B cell (primary cell): ENCODE measurements around the gene TFF3. TPM values are rescaled to one million over a fixed set of nuclear protein-coding genes. Genes with fewer than 3 reads are reported as not detected.

Experiments
- ATAC-seq: fragments of 200-7000 bp; cut with Tn5 transposase; one replicate; pipeline ENCODE4 v1.10.0; 2021; ENCODE audit warnings: low read depth, mild to moderate bottlenecking, moderate number of reproducible peaks, moderate library complexity
- CTCF ChIA-PET: fragments of 350-600 bp; sonication (Branson Sonifier 250); formaldehyde crosslinking; loops from one replicate; lab custom pipeline; 2021; ENCODE audit warnings: antibody characterized with exemption, inconsistent platforms; lab: Charles Lee
- POLR2A ChIA-PET: fragments of 350-600 bp; sonication (Branson Sonifier 250); formaldehyde crosslinking; loops from one replicate; lab custom pipeline; 2021; ENCODE audit warnings: antibody characterized with exemption; lab: Charles Lee
- DNase-seq: peaks from one replicate; pipeline ENCODE4 v3.0.0; 2013
- H2AFZ ChIP-seq: 2 replicates; pipeline ENCODE4 v1.6.1; 2012; ENCODE audit warnings: mild to moderate bottlenecking, low read depth, low read length; ENCODE audit not compliant: insufficient read depth, poor library complexity, severe bottlenecking
- H3K27ac ChIP-seq, 2 donors: 1 replicate in 1 of 2; 2 replicates in 1 of 2; pipeline ENCODE4 v1.5.1; 2012 to 2013; ENCODE audit warnings: low read length in 2 of 2, mild to moderate bottlenecking in 2 of 2, moderate library complexity in 1 of 2
- H3K27me3 ChIP-seq, 4 experiments: fragments of 200-600 bp in 1 of 4; sonication (generic) in 1 of 4; replicated peaks in 1 of 4; 1 replicate in 2 of 4; 2 replicates in 2 of 4; pipeline versions ENCODE4 v1.6.1 to v1.7.0; 2013 to 2016; ENCODE audit warnings: low read length in 3 of 4, mild to moderate bottlenecking in 2 of 4, mixed read lengths in 1 of 4, moderate library complexity in 1 of 4; ENCODE audit not compliant: insufficient read depth in 4 of 4, control insufficient read depth in 3 of 4; ENCODE audit errors: control extremely low read depth in 1 of 4
- H3K36me3 ChIP-seq, 2 experiments: replicated peaks in 1 of 2; 1 replicate in 1 of 2; 2 replicates in 1 of 2; pipeline versions ENCODE4 v1.6.1 to v1.7.1; 2013; ENCODE audit warnings: low read length in 1 of 2; ENCODE audit not compliant: insufficient read depth in 2 of 2, control insufficient read depth in 1 of 2; ENCODE audit errors: control extremely low read depth in 1 of 2, extremely low read depth in 1 of 2
- H3K4me1 ChIP-seq, 2 donors: fragments of 200-600 bp in 1 of 2; sonication (generic) in 1 of 2; 1 replicate in 1 of 2; 2 replicates in 1 of 2; pipeline versions ENCODE4 v1.5.1 to v1.6.1; 2013 to 2017; ENCODE audit warnings: low read length in 2 of 2; ENCODE audit not compliant: control insufficient read depth in 2 of 2, insufficient read depth in 2 of 2
- H3K4me2 ChIP-seq: replicated peaks from 2 replicates; pipeline ENCODE3; 2012; ENCODE audit warnings: mild to moderate bottlenecking, low read depth, low read length; ENCODE audit not compliant: poor library complexity, severe bottlenecking
- H3K4me3 ChIP-seq, 5 experiments: fragments of 200-600 bp in 1 of 5; sonication (generic) in 1 of 5; 1 replicate in 3 of 5; 2 replicates in 2 of 5; pipeline versions ENCODE4 v1.5.1 to v1.7.0; 2011 to 2016; ENCODE audit warnings: low read length in 4 of 5, mild to moderate bottlenecking in 4 of 5, low read depth in 2 of 5, control low read depth in 1 of 5, moderate library complexity in 1 of 5; ENCODE audit not compliant: insufficient read depth in 1 of 5; ENCODE audit errors: control extremely low read depth in 1 of 5, extremely low read depth in 1 of 5
- H3K79me2 ChIP-seq: fragments of 200-600 bp; sonication (generic); one replicate; pipeline ENCODE4 v1.6.0; 2016; ENCODE audit warnings: low read length; ENCODE audit not compliant: control insufficient read depth, insufficient read depth
- H3K9ac ChIP-seq: fragments of 200-600 bp; sonication (generic); 2 replicates; pipeline ENCODE4 v1.6.1; 2017; ENCODE audit warnings: mild to moderate bottlenecking, low read length, moderate library complexity
- H3K9me3 ChIP-seq, 3 donors: one replicate each; pipeline versions ENCODE4 v1.6.1 to v1.7.1; 2013; ENCODE audit warnings: low read length in 2 of 3; ENCODE audit not compliant: control insufficient read depth in 2 of 3, insufficient read depth in 1 of 3; ENCODE audit errors: control extremely low read depth in 1 of 3
- H4K20me1 ChIP-seq: 2 replicates; pipeline ENCODE4 v1.6.0; 2012; ENCODE audit warnings: mild to moderate bottlenecking, low read length; ENCODE audit not compliant: insufficient read depth, control insufficient read depth, poor library complexity, severe bottlenecking
- H3K27ac Mint-ChIP-seq: one replicate; pipeline ENCODE4 v1.8.0; 2021; ENCODE audit warnings: mixed read lengths
- H3K27me3 Mint-ChIP-seq: one replicate; pipeline ENCODE4 v1.8.0; 2021; ENCODE audit warnings: mixed read lengths
- H3K4me1 Mint-ChIP-seq: one replicate; pipeline ENCODE4 v1.8.0; 2021; ENCODE audit warnings: mixed read lengths
- H3K4me3 Mint-ChIP-seq: one replicate; pipeline ENCODE4 v1.8.0; 2021; ENCODE audit warnings: mixed read lengths
- H3K9me3 Mint-ChIP-seq: one replicate; pipeline ENCODE4 v1.8.0; 2022; ENCODE audit warnings: mixed read lengths; ENCODE audit not compliant: insufficient read depth
- EZH2 ChIP-seq: IDR thresholded peaks from 2 replicates; pipeline ENCODE4 v1.6.1; 2012; ENCODE audit warnings: borderline replicate concordance, low read depth, mild to moderate bottlenecking, moderate library complexity, low read length; ENCODE audit not compliant: insufficient read depth, poor library complexity, severe bottlenecking
- WGBS: methylation state at CpG from one replicate; pipeline ENCODE4 v1.1.5; 2013; ENCODE audit warnings: missing lambda C conversion rate; ENCODE audit not compliant: insufficient coverage; 5-methylcytosine and 5-hydroxymethylcytosine counted together
- intact Hi-C: fragments of 100-400 bp; cut with micrococcal nuclease; formaldehyde crosslinking; loops from one replicate; pipeline ENCODE4 v1.10.0; 2022
- polyA plus RNA-seq: library from polyadenylated mRNA; depleted of rRNA; stranded (reverse); fragments of >200 nt; gene quantifications from 2 replicates; pipeline ENCODE4 v1.2.3, GENCODE V29; 2012
- total RNA-seq, 2 donors: library from RNA; stranded (reverse); fragments of 120-200 nt in 1 of 2; gene quantifications; 1 replicate in 1 of 2; 2 replicates in 1 of 2; pipeline versions ENCODE4 v1.2.3 to v1.2.4, GENCODE V29; 2013 to 2022
- TF ChIP-seq, protein P1 (sequence below): fragments of 200-600 bp; IDR thresholded peaks from one replicate; pipeline ENCODE4 v1.8.0; 2022; ENCODE audit warnings: antibody characterized with exemption, mild to moderate bottlenecking

Gene TFF3
- total and polyA plus RNA-seq, 2 donors (not counting 1 experiment from before 2014, with no cell fraction given), result not detected

- H4K20me1 ChIP-seq, result peaks cover 16% of the 10 kb centered on the region
These were observed 37.6 kb downstream of the TFF3 start for GRCh38 chr21:42277593-42277992.

GRCh38 chr21:42276526-42277154 is 38.6 kb downstream of the TFF3 start:
- no peak overlapping the region for H3K27ac ChIP-seq
- H3K9ac ChIP-seq, result no peak overlapping the region
- H3K27me3 ChIP-seq, result no peaks in the 10 kb centered on the region
- intact Hi-C loops, result no loop called here
- no peak for TF ChIP-seq EZH2
- TF ChIP-seq, protein P1, sequence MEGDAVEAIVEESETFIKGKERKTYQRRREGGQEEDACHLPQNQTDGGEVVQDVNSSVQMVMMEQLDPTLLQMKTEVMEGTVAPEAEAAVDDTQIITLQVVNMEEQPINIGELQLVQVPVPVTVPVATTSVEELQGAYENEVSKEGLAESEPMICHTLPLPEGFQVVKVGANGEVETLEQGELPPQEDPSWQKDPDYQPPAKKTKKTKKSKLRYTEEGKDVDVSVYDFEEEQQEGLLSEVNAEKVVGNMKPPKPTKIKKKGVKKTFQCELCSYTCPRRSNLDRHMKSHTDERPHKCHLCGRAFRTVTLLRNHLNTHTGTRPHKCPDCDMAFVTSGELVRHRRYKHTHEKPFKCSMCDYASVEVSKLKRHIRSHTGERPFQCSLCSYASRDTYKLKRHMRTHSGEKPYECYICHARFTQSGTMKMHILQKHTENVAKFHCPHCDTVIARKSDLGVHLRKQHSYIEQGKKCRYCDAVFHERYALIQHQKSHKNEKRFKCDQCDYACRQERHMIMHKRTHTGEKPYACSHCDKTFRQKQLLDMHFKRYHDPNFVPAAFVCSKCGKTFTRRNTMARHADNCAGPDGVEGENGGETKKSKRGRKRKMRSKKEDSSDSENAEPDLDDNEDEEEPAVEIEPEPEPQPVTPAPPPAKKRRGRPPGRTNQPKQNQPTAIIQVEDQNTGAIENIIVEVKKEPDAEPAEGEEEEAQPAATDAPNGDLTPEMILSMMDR, result no peak
- POLR2A ChIA-PET, result no interaction called here
- CTCF ChIA-PET, result interaction anchor here (1.0 to 1.2 kb wide), 2 partner anchors 17 to 113 kb away, joined by 3 read pairs; no protein-coding TSS in a partner anchor
- H3K9me3 Mint-ChIP-seq, result no peaks in the 10 kb centered on the region
- no peak overlapping the region for H2AFZ ChIP-seq
- no peak overlapping the region for H3K4me3 Mint-ChIP-seq
- ATAC-seq (no peak), DNase-seq (no peak)
- peaks cover 1 to 68% of the 10 kb centered on the region in 2 experiments for H3K36me3 ChIP-seq
- peaks cover 16% of the 10 kb centered on the region for H4K20me1 ChIP-seq
- peaks cover 0 to 3% (median 0%) of the 10 kb centered on the region in 3 donors for H3K9me3 ChIP-seq
- no peaks in the 10 kb centered on the region for H3K4me1 ChIP-seq
- H3K4me3 ChIP-seq, result no peak overlapping the region
- H3K27ac Mint-ChIP-seq, result no peak overlapping the region
- no peaks in the 10 kb centered on the region for H3K4me1 Mint-ChIP-seq
- no peak overlapping the region for H3K4me2 ChIP-seq
- H3K27me3 Mint-ChIP-seq, result no peaks in the 10 kb centered on the region
- WGBS, result 89% methylated on average over 17 of the region's 17 CpGs
- no peaks in the 10 kb centered on the region for H3K79me2 ChIP-seq

More at GRCh38 chr21:42277593-42277992, 37.6 kb downstream of the TFF3 start:
- POLR2A ChIA-PET, result no interaction called here
- CTCF ChIA-PET, result no interaction called here
- H3K9me3 Mint-ChIP-seq, result no peaks in the 10 kb centered on the region
- ATAC-seq (no peak), DNase-seq (no peak)
- no CpG with 5 or more reads among the region's 4 CpGs for WGBS
- H3K4me2 ChIP-seq, result no peak overlapping the region
- H3K4me1 Mint-ChIP-seq, result no peaks in the 10 kb centered on the region
- no peaks in the 10 kb centered on the region for H3K4me1 ChIP-seq
- peaks cover 1 to 68% of the 10 kb centered on the region in 2 experiments for H3K36me3 ChIP-seq
- H3K9ac ChIP-seq, result no peak overlapping the region
- no peak overlapping the region for H3K27ac Mint-ChIP-seq
- intact Hi-C loops, result no loop called here
- H3K4me3 Mint-ChIP-seq, result no peak overlapping the region
- H3K4me3 ChIP-seq, result no peak overlapping the region
- H2AFZ ChIP-seq, result no peak overlapping the region
- H3K9me3 ChIP-seq, result peaks cover 0 to 3% (median 0%) of the 10 kb centered on the region in 3 donors
- no peaks in the 10 kb centered on the region for H3K27me3 ChIP-seq
- H3K27ac ChIP-seq, result no peak overlapping the region
- no peaks in the 10 kb centered on the region for H3K79me2 ChIP-seq
- no peak for TF ChIP-seq EZH2
- no peaks in the 10 kb centered on the region for H3K27me3 Mint-ChIP-seq
